Neural progenitor cell (in vitro differentiated cells): Measurements from ENCODE around the gene GALK2.

Source experiments
- CTCF ChIP-seq: fragments of 200-600 bp; sonication (generic); IDR thresholded peaks from 2 replicates; pipeline ENCODE4 v1.5.1; 2017; ENCODE audit warnings: antibody characterized with exemption, mild to moderate bottlenecking
- EZH2 ChIP-seq: fragments of 200-600 bp; sonication (generic); IDR thresholded peaks from 2 replicates; pipeline ENCODE4 v1.6.1; 2017; ENCODE audit warnings: antibody characterized with exemption, mild to moderate bottlenecking, moderate library complexity
- EZH2phosphoT487 ChIP-seq: fragments of 200-600 bp; sonication (generic); IDR thresholded peaks from 2 replicates; pipeline ENCODE4 v1.6.1; 2017; ENCODE audit warnings: antibody characterized with exemption

- no peak for TF ChIP-seq CTCF
- TF ChIP-seq EZH2phosphoT487, result no peak
- TF ChIP-seq EZH2, result no peak
These were observed 8.4 kb downstream of the GALK2 start for GRCh38 chr15:49178497-49178896.
